Measurements from ENCODE around the gene ISLR. TPM values are rescaled to one million over a fixed set of nuclear protein-coding genes. Genes with fewer than 3 reads are reported as not detected.

The ISLR gene
- total RNA-seq, 1 donor from 2014 or later, result 59.8 TPM

- peaks cover 40% of the 10 kb centered on the region for H3K4me1 Mint-ChIP-seq
- no peak overlapping the region for H3K27ac Mint-ChIP-seq
- no peaks in the 10 kb centered on the region for H3K36me3 Mint-ChIP-seq
- H3K9me3 Mint-ChIP-seq, result no peaks in the 10 kb centered on the region
- no peak overlapping the region for H3K4me3 Mint-ChIP-seq
- no peaks in the 10 kb centered on the region for H3K27me3 Mint-ChIP-seq (ENCODE audit: low read depth)
- no peak for TF ChIP-seq CTCF (IDR thresholded peaks at IDR 0.05; ENCODE audit: unreplicated experiment)
- DNase-seq (ENCODE audit: low spot score in 2 of 2, unreplicated experiment in 2 of 2), result no peak
These were observed 18.3 kb downstream of the ISLR start for GRCh38 chr15:74191798-74192197.

- Mint-ChIP-seq H3K36me3 (no peaks in the 10 kb centered on the region), H3K4me1 (peaks cover 41% of the 10 kb centered on the region), H3K4me3 (no peak overlapping the region), H3K9me3 (no peaks in the 10 kb centered on the region), H3K27ac (no peak overlapping the region), H3K27me3 (ENCODE audit: low read depth) (no peaks in the 10 kb centered on the region)
- TF ChIP-seq CTCF (IDR thresholded peaks at IDR 0.05; ENCODE audit: unreplicated experiment), result no peak
- DNase-seq (ENCODE audit: low spot score in 2 of 2, unreplicated experiment in 2 of 2), result no peak
These were observed 19.2 kb downstream of the ISLR start for GRCh38 chr15:74192751-74193150.

- H3K4me3 Mint-ChIP-seq, result no peak overlapping the region
- H3K9me3 Mint-ChIP-seq, result no peaks in the 10 kb centered on the region
- DNase-seq (ENCODE audit: low spot score in 2 of 2, unreplicated experiment in 2 of 2), result no peak
- H3K27ac Mint-ChIP-seq, result no peak overlapping the region
- no peak for TF ChIP-seq CTCF (IDR thresholded peaks at IDR 0.05; ENCODE audit: unreplicated experiment)
- H3K27me3 Mint-ChIP-seq (ENCODE audit: low read depth), result no peaks in the 10 kb centered on the region
- peaks cover 41% of the 10 kb centered on the region for H3K4me1 Mint-ChIP-seq
- H3K36me3 Mint-ChIP-seq, result no peaks in the 10 kb centered on the region
These were observed 19.8 kb downstream of the ISLR start for GRCh38 chr15:74193299-74193718.

GRCh38 chr15:74193905-74194304 lies 20.4 kb downstream of the ISLR start:
- no peak overlapping the region for H3K4me3 Mint-ChIP-seq
- no peaks in the 10 kb centered on the region for H3K27me3 Mint-ChIP-seq (ENCODE audit: low read depth)
- no peak for DNase-seq (ENCODE audit: low spot score in 2 of 2, unreplicated experiment in 2 of 2)
- peaks cover 41% of the 10 kb centered on the region for H3K4me1 Mint-ChIP-seq
- no peaks in the 10 kb centered on the region for H3K9me3 Mint-ChIP-seq
- TF ChIP-seq CTCF (IDR thresholded peaks at IDR 0.05; ENCODE audit: unreplicated experiment), result no peak
- no peaks in the 10 kb centered on the region for H3K36me3 Mint-ChIP-seq
- H3K27ac Mint-ChIP-seq, result no peak overlapping the region

GRCh38 chr15:74194572-74195559 lies 21.4 kb downstream of the ISLR start:
- DNase-seq (ENCODE audit: low spot score in 2 of 2, unreplicated experiment in 2 of 2), result no peak
- H3K27ac Mint-ChIP-seq, result no peak overlapping the region
- no peaks in the 10 kb centered on the region for H3K9me3 Mint-ChIP-seq
- no peak overlapping the region for H3K4me3 Mint-ChIP-seq
- H3K27me3 Mint-ChIP-seq (ENCODE audit: low read depth), result no peaks in the 10 kb centered on the region
- no peak for TF ChIP-seq CTCF (IDR thresholded peaks at IDR 0.05; ENCODE audit: unreplicated experiment)
- peaks cover 43% of the 10 kb centered on the region for H3K4me1 Mint-ChIP-seq
- H3K36me3 Mint-ChIP-seq, result no peaks in the 10 kb centered on the region
